Measurements from ENCODE around the gene TCF7L2.
"Not testable (repeated sequence)": the region's sequence is repeated elsewhere in the genome, so short reads cannot be mapped to it uniquely, and the experiment has no call there.

TCF7L2 gene

GRCh38 chr10:113104047-113104446 lies 154.0 kb downstream of the TCF7L2 start:
- H3K27ac Mint-ChIP-seq = no peak overlapping the region
- H3K27me3 Mint-ChIP-seq = no peaks in the 10 kb centered on the region
- no peaks in the 10 kb centered on the region for H3K9me3 Mint-ChIP-seq

GRCh38 chr10:113108194-113108835 lies 158.3 kb downstream of the TCF7L2 start:
- H3K9me3 Mint-ChIP-seq = no peaks in the 10 kb centered on the region
- H3K36me3 Mint-ChIP-seq = no peaks in the 10 kb centered on the region
- no peak overlapping the region for H3K27ac Mint-ChIP-seq
- H3K4me1 Mint-ChIP-seq = no peaks in the 10 kb centered on the region
- H3K4me3 Mint-ChIP-seq = no peak overlapping the region
- peaks cover 2% of the 10 kb centered on the region for H3K27me3 Mint-ChIP-seq

More at GRCh38 chr10:113104047-113104446, 154.0 kb downstream of the TCF7L2 start:
- H3K4me3 Mint-ChIP-seq = no peak overlapping the region
- H3K4me1 Mint-ChIP-seq = no peaks in the 10 kb centered on the region
- no peaks in the 10 kb centered on the region for H3K36me3 Mint-ChIP-seq

DNA sequence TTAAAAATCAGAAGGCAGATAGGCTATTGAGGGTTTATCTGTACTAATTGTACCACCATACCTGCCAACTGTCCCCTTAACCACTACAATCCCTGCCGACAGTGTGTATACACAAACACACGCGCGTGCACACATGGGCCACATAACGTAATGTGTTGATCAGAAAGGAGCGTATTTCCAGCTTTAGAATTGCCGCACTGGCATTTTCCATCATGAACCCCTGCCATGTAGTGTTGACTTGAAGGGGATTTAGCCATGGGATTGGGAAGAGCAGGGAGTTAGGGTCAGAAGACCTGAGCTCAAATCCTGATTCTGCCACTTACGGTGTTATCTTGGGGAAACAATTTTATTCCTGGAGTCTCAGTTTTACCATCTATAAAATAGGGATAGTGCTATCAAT lies 158.9 kb downstream of the TCF7L2 start:
- Mint-ChIP-seq H3K4me1 (no peaks in the 10 kb centered on the region), H3K36me3 (no peaks in the 10 kb centered on the region), H3K27ac (no peak overlapping the region), H3K4me3 (no peak overlapping the region), H3K9me3 (no peaks in the 10 kb centered on the region), H3K27me3 (peaks cover 2% of the 10 kb centered on the region)

GRCh38 chr10:113109482-113109881 lies 159.4 kb downstream of the TCF7L2 start:
- H3K4me1 Mint-ChIP-seq = not testable (repeated sequence)

DNA sequence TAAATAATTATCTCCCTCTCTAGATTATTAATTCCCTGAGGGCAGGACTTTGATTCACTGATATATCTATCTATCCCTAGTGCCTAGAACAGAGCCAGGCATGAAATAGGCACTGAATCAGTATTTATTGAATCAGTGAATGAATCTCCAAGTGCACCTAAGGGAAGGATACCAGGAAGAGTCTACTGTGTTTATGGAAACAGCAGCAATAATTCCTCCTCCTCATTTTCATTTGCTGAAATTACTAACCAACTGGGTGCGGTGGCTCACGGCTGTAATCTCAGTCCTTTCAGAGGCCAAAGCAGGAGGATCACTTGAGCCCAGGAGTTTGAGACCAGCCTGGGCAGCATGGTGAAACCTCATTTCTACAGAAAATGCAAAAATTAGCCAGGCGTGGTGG lies 161.2 kb downstream of the TCF7L2 start:
- H3K4me3 Mint-ChIP-seq = no peak overlapping the region
- H3K27me3 Mint-ChIP-seq = peaks cover 2% of the 10 kb centered on the region
- H3K27ac Mint-ChIP-seq = no peak overlapping the region
- H3K36me3 Mint-ChIP-seq = no peaks in the 10 kb centered on the region
- H3K9me3 Mint-ChIP-seq = no peaks in the 10 kb centered on the region
- no peaks in the 10 kb centered on the region for H3K4me1 Mint-ChIP-seq

More at GRCh38 chr10:113109482-113109881, 159.4 kb downstream of the TCF7L2 start:
- not testable (repeated sequence) for H3K27ac Mint-ChIP-seq, H3K36me3 Mint-ChIP-seq, H3K4me3 Mint-ChIP-seq, H3K27me3 Mint-ChIP-seq, H3K9me3 Mint-ChIP-seq

DNA sequence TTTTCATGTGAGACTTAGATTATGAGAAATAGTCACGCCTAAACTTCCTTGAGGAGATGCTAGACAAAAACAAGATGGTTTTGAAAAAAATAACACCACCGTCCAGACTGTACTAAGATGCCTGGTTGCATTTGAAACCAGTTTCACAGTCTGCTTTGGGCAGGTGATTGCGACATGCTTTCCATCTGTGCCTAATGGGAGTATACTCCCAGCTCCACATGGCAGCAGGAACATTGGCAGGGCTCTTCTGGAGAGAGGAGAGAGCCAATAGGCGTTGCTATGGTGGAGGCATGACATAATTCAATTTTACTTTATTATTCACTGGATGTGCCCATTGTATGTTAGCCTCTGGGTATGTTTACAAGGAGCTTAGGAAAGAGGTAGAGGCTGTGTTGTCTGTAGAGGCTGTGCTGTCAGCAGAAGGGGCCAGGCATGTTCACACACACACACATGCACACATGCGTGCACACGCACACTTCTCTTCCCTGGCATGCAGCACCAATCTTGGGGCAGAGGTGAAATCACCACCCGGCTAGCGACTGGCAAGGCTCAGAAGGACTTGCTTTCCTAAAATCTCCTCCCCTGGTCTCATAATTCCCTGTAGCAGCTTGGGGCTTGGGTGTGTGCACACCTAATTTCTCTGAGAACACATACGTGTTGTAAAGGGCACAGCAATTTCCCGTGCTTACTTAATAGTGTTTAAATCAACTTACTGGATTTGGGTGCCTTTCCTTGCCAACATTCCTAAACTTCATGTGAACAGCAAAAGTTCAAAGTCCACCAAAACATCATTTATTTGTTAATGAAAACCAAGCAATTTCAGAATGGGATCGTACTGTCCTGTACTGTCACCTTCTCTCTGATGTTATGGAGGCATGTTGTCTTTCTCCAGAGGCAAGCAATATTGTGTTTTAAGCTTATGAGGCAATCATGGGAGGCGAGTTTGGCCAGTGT lies 162.1 kb downstream of the TCF7L2 start:
- peaks cover 2% of the 10 kb centered on the region for H3K27me3 Mint-ChIP-seq
- no peaks in the 10 kb centered on the region for H3K4me1 Mint-ChIP-seq
- no peaks in the 10 kb centered on the region for H3K36me3 Mint-ChIP-seq
- H3K27ac Mint-ChIP-seq = no peak overlapping the region
- H3K4me3 Mint-ChIP-seq = no peak overlapping the region
- H3K9me3 Mint-ChIP-seq = no peaks in the 10 kb centered on the region

GRCh38 chr10:113113241-113113640 lies 163.2 kb downstream of the TCF7L2 start:
- Mint-ChIP-seq H3K9me3 (no peaks in the 10 kb centered on the region), H3K27me3 (peaks cover 2% of the 10 kb centered on the region)

DNA sequence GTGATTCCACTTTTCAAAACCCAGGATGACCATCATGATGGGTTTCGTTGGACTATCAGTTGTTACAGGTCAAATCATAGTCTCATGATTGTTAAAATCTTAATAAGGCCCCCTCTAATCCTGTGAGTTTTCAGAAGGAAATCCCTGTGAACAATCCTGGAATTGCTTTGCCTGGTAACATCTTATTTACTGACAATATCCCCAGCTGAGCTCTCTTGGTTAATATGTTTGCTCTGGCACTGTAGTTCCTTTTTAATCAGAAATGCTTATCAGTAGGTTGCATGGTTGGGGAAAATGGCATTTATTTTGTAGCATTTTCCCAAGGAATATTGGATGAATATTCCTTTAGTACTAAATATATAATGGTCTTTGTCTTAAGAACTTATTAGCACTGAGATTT lies 163.9 kb downstream of the TCF7L2 start:
- Mint-ChIP-seq H3K4me3 (no peak overlapping the region), H3K9me3 (no peaks in the 10 kb centered on the region), H3K4me1 (no peaks in the 10 kb centered on the region), H3K27ac (no peak overlapping the region), H3K36me3 (no peaks in the 10 kb centered on the region), H3K27me3 (peaks cover 2% of the 10 kb centered on the region)

More at GRCh38 chr10:113113241-113113640, 163.2 kb downstream of the TCF7L2 start:
- no peak overlapping the region for H3K27ac Mint-ChIP-seq
- no peak overlapping the region for H3K4me3 Mint-ChIP-seq
- H3K4me1 Mint-ChIP-seq = no peaks in the 10 kb centered on the region
- no peaks in the 10 kb centered on the region for H3K36me3 Mint-ChIP-seq

DNA sequence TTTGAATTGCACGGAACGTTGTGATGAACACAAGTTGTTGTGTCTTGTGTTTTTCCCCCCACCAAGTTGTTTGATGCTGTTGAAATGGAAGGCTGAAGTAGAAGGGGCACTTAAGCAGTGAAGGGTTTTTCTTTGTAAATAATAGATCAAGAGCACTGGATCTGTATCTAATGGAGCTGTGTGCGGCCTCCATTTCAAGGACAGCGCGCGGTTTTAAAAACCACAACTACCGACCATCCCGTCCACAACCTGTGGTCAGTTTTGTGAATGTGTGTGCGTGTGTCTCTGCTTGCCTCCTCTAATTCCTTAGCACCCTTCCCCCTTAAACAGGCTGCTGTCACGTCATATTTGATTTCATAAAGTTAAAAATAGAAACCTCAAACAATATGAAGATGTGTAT lies 165.5 kb downstream of the TCF7L2 start:
- no peaks in the 10 kb centered on the region for H3K36me3 Mint-ChIP-seq
- H3K4me1 Mint-ChIP-seq = no peaks in the 10 kb centered on the region
- H3K4me3 Mint-ChIP-seq = no peak overlapping the region
- H3K27ac Mint-ChIP-seq = no peak overlapping the region
- H3K27me3 Mint-ChIP-seq = peaks cover 2% of the 10 kb centered on the region
- no peaks in the 10 kb centered on the region for H3K9me3 Mint-ChIP-seq

- no peak overlapping the region for H3K4me3 Mint-ChIP-seq
Observed at GRCh38 chr10:113118882-113119281, 168.8 kb downstream of the TCF7L2 start.

GRCh38 chr10:113119801-113120200 lies 169.8 kb downstream of the TCF7L2 start:
- Mint-ChIP-seq H3K4me3 (no peak overlapping the region), H3K27me3 (peaks cover 8% of the 10 kb centered on the region), H3K9me3 (no peaks in the 10 kb centered on the region), H3K27ac (no peak overlapping the region), H3K4me1 (no peaks in the 10 kb centered on the region), H3K36me3 (no peaks in the 10 kb centered on the region)

More at GRCh38 chr10:113118882-113119281, 168.8 kb downstream of the TCF7L2 start:
- Mint-ChIP-seq H3K27ac (no peak overlapping the region), H3K36me3 (no peaks in the 10 kb centered on the region), H3K9me3 (no peaks in the 10 kb centered on the region), H3K4me1 (no peaks in the 10 kb centered on the region), H3K27me3 (peaks cover 3% of the 10 kb centered on the region)

GRCh38 chr10:113121153-113121552 lies 171.1 kb downstream of the TCF7L2 start:
- Mint-ChIP-seq H3K27ac (no peak overlapping the region), H3K4me1 (peaks cover 2% of the 10 kb centered on the region), H3K36me3 (no peaks in the 10 kb centered on the region), H3K4me3 (no peak overlapping the region), H3K9me3 (no peaks in the 10 kb centered on the region), H3K27me3 (peaks cover 14% of the 10 kb centered on the region)

DNA sequence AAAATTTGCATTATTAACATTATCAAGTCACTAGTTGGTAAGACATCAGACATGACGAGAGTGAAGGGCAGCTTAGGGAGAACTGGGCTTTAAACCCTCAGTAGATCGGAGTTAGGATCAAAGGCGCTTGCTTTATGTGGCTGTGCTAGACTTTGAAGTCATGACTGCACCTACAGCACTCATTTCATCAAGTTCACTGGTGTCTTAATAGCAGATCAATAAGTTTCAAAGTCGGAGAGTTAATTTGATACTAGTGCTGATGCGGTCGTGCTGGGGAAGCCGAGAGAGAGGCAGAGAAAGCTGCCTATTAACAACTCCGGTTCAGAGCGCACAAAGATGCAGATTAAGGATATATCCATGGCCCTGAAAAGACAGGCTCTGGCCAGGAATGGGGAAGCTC lies 172.9 kb downstream of the TCF7L2 start:
- no peaks in the 10 kb centered on the region for H3K9me3 Mint-ChIP-seq
- no peak overlapping the region for H3K4me3 Mint-ChIP-seq
- no peak overlapping the region for H3K27ac Mint-ChIP-seq
- H3K36me3 Mint-ChIP-seq = no peaks in the 10 kb centered on the region
- H3K4me1 Mint-ChIP-seq = peaks cover 11% of the 10 kb centered on the region
- peaks cover 23% of the 10 kb centered on the region for H3K27me3 Mint-ChIP-seq

DNA sequence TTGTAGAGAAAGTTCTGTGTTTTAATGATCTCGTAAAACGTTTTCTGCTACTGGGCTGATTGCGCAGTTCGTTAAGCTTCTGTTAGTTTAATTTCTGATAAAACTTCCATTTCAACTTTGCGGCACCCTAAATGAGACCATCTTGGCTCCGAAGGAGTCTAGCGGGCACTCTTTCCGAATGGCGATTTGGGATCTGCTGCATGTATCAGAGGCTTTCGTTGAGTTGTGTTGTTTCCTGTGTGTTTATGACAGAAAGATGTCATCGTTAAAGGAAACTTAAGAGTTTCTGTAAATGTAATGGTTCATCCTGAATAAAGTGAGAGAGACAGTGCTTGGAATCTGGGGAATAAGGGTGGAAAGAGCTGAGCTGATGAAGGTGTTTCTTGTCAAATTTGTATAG lies 174.7 kb downstream of the TCF7L2 start:
- Mint-ChIP-seq H3K27me3 (peaks cover 32% of the 10 kb centered on the region), H3K4me1 (peaks cover 11% of the 10 kb centered on the region), H3K4me3 (no peak overlapping the region), H3K36me3 (no peaks in the 10 kb centered on the region), H3K9me3 (no peaks in the 10 kb centered on the region), H3K27ac (no peak overlapping the region)

GRCh38 chr10:113125612-113126011 lies 175.6 kb downstream of the TCF7L2 start:
- Mint-ChIP-seq H3K9me3 (no peaks in the 10 kb centered on the region), H3K27me3 (peaks cover 32% of the 10 kb centered on the region)

More at GRCh38 chr10:113125612-113126011, 175.6 kb downstream of the TCF7L2 start:
- no peaks in the 10 kb centered on the region for H3K36me3 Mint-ChIP-seq
- H3K4me3 Mint-ChIP-seq = no peak overlapping the region
- no peak overlapping the region for H3K27ac Mint-ChIP-seq
- H3K4me1 Mint-ChIP-seq = peaks cover 11% of the 10 kb centered on the region

Data from activated naive CD4-positive, alpha-beta T cell treated with anti-CD3 and anti-CD28 coated beads, Interleukin-2, amount 50 U/mL, for 24 hours (primary cell).